Keratinocyte (primary cell): ENCODE measurements around the gene MIER2. TPM values are rescaled to one million over a fixed set of nuclear protein-coding genes. Genes with fewer than 3 reads are reported as not detected.
A peak's percentile ranks its signal among the peaks of the same experiment; 100 is the strongest.

Experiments
- DNase-seq: peaks from one replicate; pipeline ENCODE4 v3.0.0-alpha.2; 2011; ENCODE audit warnings: low read depth, missing footprints, low spot score
- FAIRE-seq: peaks from 2 replicates; lab custom pipeline; 2011; peaks lifted over from hg19 to GRCh38; lab: Jason Lieb, UNC
- H2AFZ ChIP-seq: 2 replicates; pipeline ENCODE4 v1.6.0; 2012; ENCODE audit warnings: low read length, control low read depth, inconsistent platforms; ENCODE audit not compliant: control insufficient read depth
- H3K27ac ChIP-seq: 2 replicates; pipeline ENCODE4 v1.5.1; 2011; ENCODE audit warnings: low read length; ENCODE audit not compliant: control insufficient read depth, insufficient read depth
- H3K27me3 ChIP-seq: 3 replicates; pipeline ENCODE4 v1.6.0; 2011; ENCODE audit warnings: low read length; ENCODE audit not compliant: control insufficient read depth, insufficient read depth; ENCODE audit errors: extremely low read depth
- H3K36me3 ChIP-seq, 2 experiments: 2 replicates in 1 of 2; 3 replicates in 1 of 2; pipeline ENCODE4 v1.5.1; 2011; ENCODE audit warnings: low read length in 2 of 2, mild to moderate bottlenecking in 1 of 2; ENCODE audit not compliant: control insufficient read depth in 2 of 2, insufficient read depth in 2 of 2; ENCODE audit errors: extremely low read depth in 1 of 2
- H3K4me1 ChIP-seq: 3 replicates; pipeline ENCODE4 v1.5.1; 2011; ENCODE audit warnings: low read length; ENCODE audit not compliant: control insufficient read depth, insufficient read depth; ENCODE audit errors: extremely low read depth
- H3K4me2 ChIP-seq: 3 replicates; pipeline ENCODE4 v1.6.0; 2011; ENCODE audit warnings: low read depth, low read length; ENCODE audit not compliant: control insufficient read depth, insufficient read depth; ENCODE audit errors: extremely low read depth
- H3K4me3 ChIP-seq, 3 experiments: fragments of 200-600 bp in 1 of 3; sonication (generic) in 1 of 3; 2 replicates in 2 of 3; 3 replicates in 1 of 3; pipeline ENCODE4 v1.5.1; 2011 to 2016; ENCODE audit warnings: low read length in 3 of 3, mild to moderate bottlenecking in 3 of 3, control low read depth in 2 of 3, inconsistent platforms in 1 of 3, low read depth in 1 of 3, mixed read lengths in 1 of 3, mixed run types in 1 of 3, moderate library complexity in 1 of 3; ENCODE audit not compliant: control insufficient read depth in 2 of 3, insufficient read depth in 2 of 3; ENCODE audit errors: extremely low read depth in 1 of 3
- H3K79me2 ChIP-seq: 2 replicates; pipeline ENCODE4 v1.6.0; 2012; ENCODE audit warnings: low read length; ENCODE audit not compliant: control insufficient read depth, insufficient read depth
- H3K9ac ChIP-seq: 3 replicates; pipeline ENCODE4 v1.6.0; 2011; ENCODE audit warnings: low read length; ENCODE audit not compliant: control insufficient read depth, insufficient read depth; ENCODE audit errors: extremely low read depth
- H3K9me1 ChIP-seq: 3 replicates; pipeline ENCODE4 v1.6.0; 2011; ENCODE audit warnings: low read length; ENCODE audit not compliant: control insufficient read depth, insufficient read depth; ENCODE audit errors: extremely low read depth
- H3K9me3 ChIP-seq: 2 replicates; pipeline ENCODE4 v1.5.1; 2012; ENCODE audit warnings: low read depth, low read length; ENCODE audit not compliant: control insufficient read depth
- H4K20me1 ChIP-seq: 3 replicates; pipeline ENCODE4 v1.6.0; 2011; ENCODE audit warnings: low read length; ENCODE audit not compliant: control insufficient read depth, insufficient read depth; ENCODE audit errors: extremely low read depth
- CTCF ChIP-seq, 3 experiments: IDR thresholded peaks in 1 of 3; conservative IDR thresholded peaks in 1 of 3; optimal IDR thresholded peaks in 1 of 3; 2 replicates in 2 of 3; 3 replicates in 1 of 3; pipeline versions ENCODE3 to v1.5.1; 2011; ENCODE audit warnings: low read length in 3 of 3, mild to moderate bottlenecking in 3 of 3, moderate library complexity in 2 of 3, control low read depth in 1 of 3, inconsistent platforms in 1 of 3; ENCODE audit not compliant: insufficient read depth in 2 of 3; ENCODE audit errors: extremely low read depth in 1 of 3
- EZH2 ChIP-seq: IDR thresholded peaks from one replicate; pipeline ENCODE4 v1.6.1; 2012; ENCODE audit warnings: inconsistent platforms, mild to moderate bottlenecking, low read length, moderate library complexity
- dilution Hi-C: fragments of 300-500 bp; cut with MboI; formaldehyde crosslinking; loops from one replicate; pipeline ENCODE4 v1.7.0; 2020; ENCODE audit warnings: low sequenced_read_pairs; ENCODE audit not compliant: extremely low pct_ligation_motif_present
- polyA plus RNA-seq, 5 experiments: library from polyadenylated mRNA; depleted of rRNA in 3 of 5; stranded (reverse) in 3 of 5; stranded (forward) in 1 of 5; unstranded in 1 of 5; fragments of >200 nt; gene quantifications; 1 replicate in 1 of 5; 2 replicates in 3 of 5; 3 replicates in 1 of 5; pipeline versions ENCODE4 v1.2.1 to v1.2.3, GENCODE V29; 2011 to 2012; ENCODE audit warnings: missing spikeins in 2 of 5, low read depth in 1 of 5, low replicate concordance in 1 of 5

The MIER2 gene
- polyA plus RNA-seq, 1 donor (not counting 4 experiments of a cell fraction or from before 2014, with no cell fraction given): 16.3 TPM

- H2AFZ ChIP-seq: peak overlapping the region; percentile 37
- no peak for TF ChIP-seq EZH2
- TF ChIP-seq CTCF (optimal IDR thresholded peaks at IDR 0.05 in 1 of 3, IDR thresholded peaks at IDR 0.05 in 1 of 3, conservative IDR thresholded peaks at IDR 0.05 in 1 of 3; ENCODE audit: extremely low read depth in 1 of 3, insufficient read depth in 2 of 3, low read length in 3 of 3): no peak
- H3K4me1 ChIP-seq: peaks cover 17% of the 10 kb centered on the region
- no peaks in the 10 kb centered on the region for H3K9me3 ChIP-seq
- H3K27ac ChIP-seq: no peak overlapping the region
- H3K4me3 ChIP-seq: peak overlapping the region in 1 of 3 experiments; percentile 18
- DNase-seq (no peak), FAIRE-seq (no peak)
- no peaks in the 10 kb centered on the region for H3K79me2 ChIP-seq
- peaks cover 31% of the 10 kb centered on the region for H3K27me3 ChIP-seq
- no peaks in the 10 kb centered on the region for H3K9me1 ChIP-seq
- H3K36me3 ChIP-seq: no peaks in the 10 kb centered on the region
- H3K4me2 ChIP-seq: peak overlapping the region; percentile 51
- H3K9ac ChIP-seq: no peak overlapping the region
- H4K20me1 ChIP-seq: no peaks in the 10 kb centered on the region
- dilution Hi-C loops: no loop called here
Observed at GRCh38 chr19:374183-374885, 29.7 kb upstream of the MIER2 start.

GRCh38 chr19:373391-374182 lies 29.0 kb upstream of the MIER2 start:
- Histone ChIP-seq H3K4me2 (peak overlapping the region; percentile 51), H3K4me3 (peak overlapping the region in 1 of 3 experiments; percentile 18)

More at GRCh38 chr19:373391-374182, 29.0 kb upstream of the MIER2 start:
- TF ChIP-seq CTCF (optimal IDR thresholded peaks at IDR 0.05 in 1 of 3, IDR thresholded peaks at IDR 0.05 in 1 of 3, conservative IDR thresholded peaks at IDR 0.05 in 1 of 3; ENCODE audit: extremely low read depth in 1 of 3, insufficient read depth in 2 of 3, low read length in 3 of 3) (no peak), EZH2 (no peak)
- DNase-seq (no peak), FAIRE-seq (no peak)
- peaks cover 17% of the 10 kb centered on the region for H3K4me1 ChIP-seq
- H3K27me3 ChIP-seq: peaks cover 31% of the 10 kb centered on the region
- H2AFZ ChIP-seq: peak overlapping the region; percentile 37
- no peak overlapping the region for H3K27ac ChIP-seq
- H3K79me2 ChIP-seq: no peaks in the 10 kb centered on the region
- no peaks in the 10 kb centered on the region for H3K9me1 ChIP-seq
- H3K9me3 ChIP-seq: no peaks in the 10 kb centered on the region
- H3K36me3 ChIP-seq: no peaks in the 10 kb centered on the region
- H3K9ac ChIP-seq: no peak overlapping the region
- H4K20me1 ChIP-seq: no peaks in the 10 kb centered on the region
- dilution Hi-C loops: no loop called here
